Measurements from ENCODE around the gene ATRAID. TPM values are rescaled to one million over a fixed set of nuclear protein-coding genes. Genes with fewer than 3 reads are reported as not detected.

The ATRAID gene
- total and polyA plus RNA-seq, 9 donors: 123 to 318 (median 136) TPM

GRCh38 chr2:27261241-27261925 is 49.5 kb downstream of the ATRAID start:
- intact Hi-C loops (cut with DNase I): no loop called here
- Histone ChIP-seq H3K36me3 (no peaks in the 10 kb centered on the region), H3K4me1 (ENCODE audit: insufficient read depth) (peaks cover 9% of the 10 kb centered on the region), H3K27ac (no peak overlapping the region), H3K9me3 (no peaks in the 10 kb centered on the region), H3K27me3 (no peaks in the 10 kb centered on the region), H3K4me3 (no peak overlapping the region)
- TF ChIP-seq EP300 (IDR thresholded peaks at IDR 0.05) (no peak), POLR2A (IDR thresholded peaks at IDR 0.05) (no peak)
- TF ChIP-seq, protein P1, sequence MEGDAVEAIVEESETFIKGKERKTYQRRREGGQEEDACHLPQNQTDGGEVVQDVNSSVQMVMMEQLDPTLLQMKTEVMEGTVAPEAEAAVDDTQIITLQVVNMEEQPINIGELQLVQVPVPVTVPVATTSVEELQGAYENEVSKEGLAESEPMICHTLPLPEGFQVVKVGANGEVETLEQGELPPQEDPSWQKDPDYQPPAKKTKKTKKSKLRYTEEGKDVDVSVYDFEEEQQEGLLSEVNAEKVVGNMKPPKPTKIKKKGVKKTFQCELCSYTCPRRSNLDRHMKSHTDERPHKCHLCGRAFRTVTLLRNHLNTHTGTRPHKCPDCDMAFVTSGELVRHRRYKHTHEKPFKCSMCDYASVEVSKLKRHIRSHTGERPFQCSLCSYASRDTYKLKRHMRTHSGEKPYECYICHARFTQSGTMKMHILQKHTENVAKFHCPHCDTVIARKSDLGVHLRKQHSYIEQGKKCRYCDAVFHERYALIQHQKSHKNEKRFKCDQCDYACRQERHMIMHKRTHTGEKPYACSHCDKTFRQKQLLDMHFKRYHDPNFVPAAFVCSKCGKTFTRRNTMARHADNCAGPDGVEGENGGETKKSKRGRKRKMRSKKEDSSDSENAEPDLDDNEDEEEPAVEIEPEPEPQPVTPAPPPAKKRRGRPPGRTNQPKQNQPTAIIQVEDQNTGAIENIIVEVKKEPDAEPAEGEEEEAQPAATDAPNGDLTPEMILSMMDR (IDR thresholded peaks at IDR 0.05): no peak
- no peak for DNase-seq
- WGBS, 3 donors: 35 to 53% (median 44%) methylated on average over 11 of the region's 11 CpGs

DNA sequence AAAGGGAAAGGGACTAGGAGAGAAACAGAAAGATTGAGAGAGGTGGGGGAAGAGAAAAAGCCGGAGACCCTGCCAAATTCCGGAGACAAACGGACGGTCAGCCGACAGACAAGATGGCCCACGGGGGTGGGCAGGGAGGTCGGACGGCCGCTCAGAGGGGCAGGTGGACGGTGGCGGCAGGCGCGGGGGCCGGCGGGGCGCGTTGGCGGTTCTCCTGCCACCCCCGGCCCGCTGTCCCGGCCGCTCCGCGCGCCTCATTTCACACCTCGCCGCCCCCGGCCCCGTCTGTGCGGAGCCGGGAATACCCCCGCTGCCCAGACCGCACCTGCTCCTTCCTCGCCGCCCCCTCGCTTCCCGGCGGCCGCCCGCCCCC is 50.1 kb downstream of the ATRAID start:
- Histone ChIP-seq H3K4me1 (ENCODE audit: insufficient read depth) (peaks cover 9% of the 10 kb centered on the region), H3K9me3 (no peaks in the 10 kb centered on the region), H3K27ac (no peak overlapping the region), H3K4me3 (no peak overlapping the region), H3K36me3 (no peaks in the 10 kb centered on the region), H3K27me3 (no peaks in the 10 kb centered on the region)
- DNase-seq: no peak
- intact Hi-C loops (cut with DNase I): no loop called here
- WGBS, 3 donors: 1 to 5% (median 3%) methylated on average over 21 to 40 of the region's 40 CpGs
- TF ChIP-seq, protein P1 (IDR thresholded peaks at IDR 0.05): no peak
- no peak for TF ChIP-seq EP300 (IDR thresholded peaks at IDR 0.05)
- no peak for TF ChIP-seq POLR2A (IDR thresholded peaks at IDR 0.05)

- peaks cover 9% of the 10 kb centered on the region for H3K4me1 ChIP-seq (ENCODE audit: insufficient read depth)
- H3K9me3 ChIP-seq: no peaks in the 10 kb centered on the region
- no peak within 1 kb of the TSS for H3K27ac ChIP-seq
- no peak for TF ChIP-seq POLR2A (IDR thresholded peaks at IDR 0.05)
- TF ChIP-seq, protein P1 (IDR thresholded peaks at IDR 0.05): no peak
- TF ChIP-seq EP300 (IDR thresholded peaks at IDR 0.05): no peak
- H3K36me3 ChIP-seq: no peaks in the 10 kb centered on the region
- intact Hi-C loops (cut with DNase I): no loop called here
- no peaks in the 10 kb centered on the region for H3K27me3 ChIP-seq
- peak; percentile 37 to 72 (median 59) for DNase-seq
- 0 to 1% (median 1%) methylated on average over 25 to 96 of the region's 96 CpGs for WGBS, 3 donors
- peak within 1 kb of the TSS; percentile 29 for H3K4me3 ChIP-seq
These were observed 50.8 kb downstream of the ATRAID start, which contains the start of gene SLC30A3 for GRCh38 chr2:27262379-27263286. Gene SLC30A3 (minus strand): TSS chr2:27263047. CDS start chr2:27262906, 141 bp downstream.

DNA sequence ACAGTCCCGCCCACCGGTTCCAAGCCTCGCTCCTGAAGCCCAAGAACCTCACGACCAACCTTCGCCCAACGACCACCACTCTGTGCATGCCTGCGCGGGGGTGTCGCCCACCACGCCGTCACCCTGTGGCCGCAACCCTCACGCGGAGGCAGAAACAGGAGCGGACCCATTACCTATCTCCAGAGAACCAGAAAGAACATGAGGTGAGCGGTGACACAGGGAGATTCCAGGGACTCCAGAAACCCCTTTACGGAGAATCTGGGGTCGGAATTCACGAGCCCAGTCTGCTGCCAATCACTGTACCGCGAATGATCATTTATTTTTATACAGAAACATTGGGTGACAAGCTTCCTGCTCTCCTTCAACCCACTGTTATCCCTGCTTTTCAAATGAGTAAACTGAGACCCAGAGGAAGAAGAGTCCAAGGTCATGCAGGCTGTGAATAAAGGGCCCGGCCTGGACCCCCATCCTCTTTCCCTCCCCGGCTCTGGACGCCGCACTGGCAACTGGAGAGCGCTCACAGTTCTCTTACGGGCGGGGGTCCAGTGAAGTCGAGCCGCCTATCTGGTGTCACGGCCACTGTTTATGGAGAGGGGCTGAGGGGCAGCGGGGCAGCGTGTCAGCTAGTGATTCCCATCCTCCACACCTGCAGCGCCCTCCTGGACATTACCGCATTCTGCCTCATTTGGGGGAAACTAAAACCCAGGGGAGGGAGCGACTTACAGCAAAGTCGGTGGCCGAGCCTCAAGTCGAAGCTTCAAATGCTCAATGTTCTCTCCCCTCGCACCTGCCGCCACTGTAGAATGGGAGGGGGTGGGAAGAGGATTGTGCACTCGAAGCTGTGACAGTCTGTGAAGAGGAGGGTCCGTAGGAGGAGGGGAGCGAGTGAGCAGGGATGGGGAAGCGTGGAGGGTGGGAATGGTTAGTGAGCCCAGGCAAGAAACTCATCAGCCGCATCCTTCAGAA is 51.7 kb downstream of the ATRAID start:
- no peak for TF ChIP-seq POLR2A (IDR thresholded peaks at IDR 0.05)
- TF ChIP-seq EP300 (IDR thresholded peaks at IDR 0.05): no peak
- H3K36me3 ChIP-seq: no peaks in the 10 kb centered on the region
- H3K4me3 ChIP-seq: peak overlapping the region; percentile 29
- no peak for DNase-seq
- intact Hi-C loops (cut with DNase I): no loop called here
- WGBS, 3 donors: 1 to 2% (median 2%) methylated on average over 46 of the region's 46 CpGs
- H3K27me3 ChIP-seq: no peaks in the 10 kb centered on the region
- peaks cover 9% of the 10 kb centered on the region for H3K4me1 ChIP-seq (ENCODE audit: insufficient read depth)
- no peak overlapping the region for H3K27ac ChIP-seq
- H3K9me3 ChIP-seq: no peaks in the 10 kb centered on the region

All from ovary (tissue), 9 donors.